Erythroblast (primary cell): Measurements from ENCODE around the gene TOMM6.

Source experiments
- GATA1 ChIP-seq: IDR thresholded peaks from 2 replicates; pipeline ENCODE4 v1.6.1; 2011; ENCODE audit warnings: low read depth, mild to moderate bottlenecking, control low read depth, low read length, moderate library complexity
- POLR2A ChIP-seq: IDR thresholded peaks from 2 replicates; pipeline ENCODE4 v1.6.1; 2011; ENCODE audit warnings: mild to moderate bottlenecking, low read length

DNA sequence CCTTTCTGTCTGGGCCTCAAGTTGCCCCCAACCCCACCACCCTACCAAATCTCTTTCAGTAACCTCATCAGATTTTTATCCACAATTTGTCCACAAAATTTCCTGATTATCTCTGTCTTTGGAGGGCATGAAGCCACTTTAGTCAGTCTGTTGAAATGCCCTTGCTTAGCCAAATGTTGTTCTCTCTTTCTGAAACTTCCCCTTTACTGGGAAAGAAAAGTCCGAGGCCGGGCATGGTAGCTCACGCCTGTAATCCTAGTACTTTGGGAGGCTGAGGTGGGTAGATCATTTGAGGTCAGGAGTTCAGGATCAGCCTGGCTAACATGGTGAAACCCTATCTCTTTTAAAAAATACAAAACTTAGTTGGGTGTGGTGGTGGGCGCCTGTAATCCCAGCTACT is 33.8 kb downstream of the TOMM6 start:
- TF ChIP-seq POLR2A (no peak), GATA1 (no peak)
